GM12873 (cell line): ENCODE data around the gene C1QTNF4.

Experiments used
- CTCF ChIP-seq: IDR thresholded peaks from 2 replicates; pipeline ENCODE4 v1.5.1; 2012; ENCODE audit warnings: low read depth, mild to moderate bottlenecking, moderate library complexity, low read length, control low read depth; ENCODE audit not compliant: insufficient read depth; ENCODE audit errors: missing control alignments

The C1QTNF4 gene

GRCh38 chr11:47572715-47573255 is 21.4 kb downstream of the C1QTNF4 start:
- no peak for TF ChIP-seq CTCF

GRCh38 chr11:47571895-47572294 is 22.3 kb downstream of the C1QTNF4 start:
- no peak for TF ChIP-seq CTCF

- TF ChIP-seq CTCF: no peak
These were observed 22.9 kb downstream of the C1QTNF4 start for GRCh38 chr11:47571357-47571729.

GRCh38 chr11:47570651-47571356 is 23.4 kb downstream of the C1QTNF4 start:
- TF ChIP-seq CTCF: no peak

- no peak for TF ChIP-seq CTCF
These were observed 24.6 kb downstream of the C1QTNF4 start for GRCh38 chr11:47569646-47570045.

GRCh38 chr11:47566149-47566698 is 28.0 kb downstream of the C1QTNF4 start:
- no peak for TF ChIP-seq CTCF

- no peak for TF ChIP-seq CTCF
These were observed 28.7 kb downstream of the C1QTNF4 start, which contains the start of gene PTPMT1 for GRCh38 chr11:47565340-47566148. TSS of gene PTPMT1 (plus strand) at chr11:47565599. CDS start at chr11:47565623, 24 bp downstream.
